Measurements from ENCODE around the gene PAIP2. TPM values are rescaled to one million over a fixed set of nuclear protein-coding genes. Genes with fewer than 3 reads are reported as not detected.

Gene PAIP2
- total and polyA plus RNA-seq, 5 donors = 125 to 183 (median 156) TPM

GRCh38 chr5:139363937-139364336 lies 22.3 kb downstream of the PAIP2 start:
- no peaks in the 10 kb centered on the region for H3K27me3 ChIP-seq (ENCODE audit: control insufficient read depth, insufficient read depth)
- DNase-seq = no peak
- ATAC-seq = peak in 1 of 2 donors; percentile 58
- H3K4me1 ChIP-seq (ENCODE audit: control insufficient read depth, insufficient read depth, low read length) = no peaks in the 10 kb centered on the region
- no peak overlapping the region for H3K4me3 ChIP-seq (ENCODE audit: low read length)
- WGBS = 77% methylated on average over 2 of the region's 2 CpGs
- H3K27ac ChIP-seq (ENCODE audit: low read length) = no peak overlapping the region
- intact Hi-C loops (cut with DNase I) = no loop called here
- H3K9me3 ChIP-seq (ENCODE audit: control insufficient read depth, low read length) = no peaks in the 10 kb centered on the region

- Histone ChIP-seq H3K4me3 (ENCODE audit: low read length) (no peak overlapping the region), H3K4me1 (ENCODE audit: control insufficient read depth, insufficient read depth, low read length) (no peaks in the 10 kb centered on the region), H3K27me3 (ENCODE audit: control insufficient read depth, insufficient read depth) (no peaks in the 10 kb centered on the region), H3K27ac (ENCODE audit: low read length) (no peak overlapping the region), H3K9me3 (ENCODE audit: control insufficient read depth, low read length) (no peaks in the 10 kb centered on the region)
- DNase-seq (no peak), ATAC-seq (no peak)
- intact Hi-C loops (cut with DNase I) = no loop called here
- 70% methylated on average over 2 of the region's 2 CpGs for WGBS
These were observed 22.8 kb downstream of the PAIP2 start for GRCh38 chr5:139364466-139364865.

DNA sequence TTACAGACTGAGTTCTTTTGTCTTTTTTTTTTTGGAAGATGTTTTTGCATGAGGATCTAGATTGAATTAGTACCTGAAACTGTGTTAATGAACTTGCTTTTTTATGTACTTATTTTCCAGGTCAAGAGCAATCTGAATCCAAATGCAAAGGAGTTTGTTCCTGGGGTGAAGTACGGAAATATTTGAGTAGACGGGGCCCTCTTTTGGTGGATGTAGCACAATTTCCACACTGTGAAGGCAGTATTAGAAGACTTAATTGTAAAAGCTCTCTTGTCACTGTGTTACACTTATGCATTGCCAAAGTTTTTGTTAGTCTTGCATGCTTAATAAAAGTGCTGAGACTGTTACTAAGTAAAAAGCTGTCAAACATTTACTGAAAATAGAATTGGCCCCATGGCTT lies 27.0 kb downstream of the PAIP2 start:
- Histone ChIP-seq H3K27ac (ENCODE audit: low read length) (no peak overlapping the region), H3K9me3 (ENCODE audit: control insufficient read depth, low read length) (no peaks in the 10 kb centered on the region), H3K27me3 (ENCODE audit: control insufficient read depth, insufficient read depth) (no peaks in the 10 kb centered on the region), H3K4me3 (ENCODE audit: low read length) (no peak overlapping the region), H3K4me1 (ENCODE audit: control insufficient read depth, insufficient read depth, low read length) (no peaks in the 10 kb centered on the region)
- no peak for ATAC-seq
- WGBS = 59% methylated on average over 2 of the region's 2 CpGs
- intact Hi-C loops (cut with DNase I) = no loop called here
- no peak for DNase-seq

DNA sequence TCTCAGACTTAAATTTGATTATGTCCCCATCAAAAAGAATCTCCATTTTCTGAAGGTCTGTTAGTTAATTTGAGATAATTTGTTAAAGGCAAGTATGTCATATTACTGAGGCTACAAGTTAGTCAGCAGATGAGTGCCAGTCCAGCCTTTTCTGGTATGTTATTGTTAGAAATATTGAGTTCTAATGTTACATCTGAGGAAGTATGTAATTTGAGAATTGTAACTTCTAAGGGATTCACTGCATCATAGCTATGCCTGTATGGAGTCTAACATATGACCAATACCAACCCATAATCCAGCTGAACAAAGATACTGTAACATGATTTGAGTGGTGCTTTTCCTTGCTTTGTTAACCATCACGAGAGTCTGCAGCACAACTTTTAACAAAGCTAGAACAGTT lies 27.5 kb downstream of the PAIP2 start:
- 91% methylated on average over 1 of the region's 1 CpG for whole genome bisulfite sequencing
- Histone ChIP-seq H3K4me1 (ENCODE audit: control insufficient read depth, insufficient read depth, low read length) (no peaks in the 10 kb centered on the region), H3K27me3 (ENCODE audit: control insufficient read depth, insufficient read depth) (no peaks in the 10 kb centered on the region), H3K4me3 (ENCODE audit: low read length) (no peak overlapping the region), H3K27ac (ENCODE audit: low read length) (no peak overlapping the region), H3K9me3 (ENCODE audit: control insufficient read depth, low read length) (no peaks in the 10 kb centered on the region)
- intact Hi-C loops (cut with DNase I) = no loop called here
- DNase-seq (no peak), ATAC-seq (no peak)

DNA sequence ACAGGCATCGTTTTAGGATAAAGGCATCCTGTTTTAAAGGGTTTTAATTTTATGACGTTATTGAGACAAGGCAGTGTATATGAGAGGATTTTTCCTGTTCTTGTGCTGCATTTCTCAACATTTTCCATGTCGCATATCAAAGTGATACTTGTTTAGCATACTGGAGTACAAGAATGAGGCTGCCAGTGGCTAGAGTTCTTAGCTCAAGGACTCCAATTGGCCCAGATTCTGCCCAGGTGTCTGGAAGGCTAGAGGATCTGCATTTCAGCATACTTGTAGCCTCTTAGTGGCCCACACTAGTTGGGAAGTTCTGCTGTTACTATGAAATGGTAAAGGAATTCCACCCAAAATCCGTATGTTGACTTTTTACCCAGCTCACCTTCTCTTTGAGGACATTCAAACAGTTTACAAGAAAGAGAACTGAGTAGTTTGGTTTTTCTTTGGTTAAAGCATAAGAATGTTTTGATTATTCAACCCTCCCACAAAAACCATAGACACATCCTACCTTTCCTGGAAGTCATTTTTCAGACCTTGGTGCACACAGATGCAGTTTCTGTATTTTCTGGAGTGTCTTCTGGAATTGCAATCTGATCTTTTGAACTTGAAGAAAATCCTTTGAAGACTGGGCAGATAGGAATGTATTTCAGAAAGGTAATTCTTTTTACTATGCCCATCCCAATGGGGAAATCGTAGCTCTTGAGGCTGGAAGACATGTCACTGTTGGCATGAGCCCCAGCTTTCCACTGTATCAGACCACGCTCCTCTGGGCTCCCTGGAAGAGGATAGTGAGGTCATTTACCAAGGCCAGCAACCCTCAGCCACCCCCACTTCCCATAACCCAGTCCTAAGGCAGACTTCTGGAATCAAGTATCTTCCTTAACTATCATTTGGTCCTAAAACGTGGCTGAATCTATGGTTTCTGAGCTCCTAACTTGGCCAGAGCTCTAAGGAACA lies 30.1 kb downstream of the PAIP2 start:
- intact Hi-C loops (cut with DNase I) = no loop called here
- H3K27me3 ChIP-seq (ENCODE audit: control insufficient read depth, insufficient read depth) = no peaks in the 10 kb centered on the region
- WGBS = 69% methylated on average over 7 of the region's 7 CpGs
- H3K4me1 ChIP-seq (ENCODE audit: control insufficient read depth, insufficient read depth, low read length) = no peaks in the 10 kb centered on the region
- DNase-seq (no peak), ATAC-seq (peak; percentile 27 to 58)
- no peak overlapping the region for H3K27ac ChIP-seq (ENCODE audit: low read length)
- no peak overlapping the region for H3K4me3 ChIP-seq (ENCODE audit: low read length)
- no peaks in the 10 kb centered on the region for H3K9me3 ChIP-seq (ENCODE audit: control insufficient read depth, low read length)

DNA sequence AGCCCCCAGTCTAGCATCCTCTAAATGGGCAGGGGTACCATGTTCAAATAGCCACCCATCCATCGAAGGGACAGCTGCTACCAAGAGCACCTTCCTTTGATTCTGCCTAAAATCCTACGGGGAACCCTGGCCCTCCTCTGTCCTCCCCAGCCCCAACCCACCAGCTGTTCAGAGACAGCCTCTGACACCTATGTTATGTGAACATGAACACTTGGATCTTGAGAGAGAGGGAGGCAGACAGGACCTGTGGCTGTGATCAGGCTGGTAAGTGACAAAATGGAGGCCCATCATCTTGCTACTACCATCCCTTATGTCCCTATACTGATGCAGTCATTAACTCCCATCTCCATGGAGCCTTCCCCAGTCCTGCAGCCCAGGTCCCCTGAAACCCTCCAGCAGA lies 33.3 kb downstream of the PAIP2 start:
- ATAC-seq = no peak
- no peak overlapping the region for H3K27ac ChIP-seq (ENCODE audit: low read length)
- 95% methylated on average over 2 of the region's 2 CpGs for WGBS
- no peak overlapping the region for H3K4me3 ChIP-seq (ENCODE audit: low read length)
- DNase-seq = no peak
- intact Hi-C loops (cut with DNase I) = no loop called here
- H3K4me1 ChIP-seq (ENCODE audit: control insufficient read depth, insufficient read depth, low read length) = no peaks in the 10 kb centered on the region
- no peaks in the 10 kb centered on the region for H3K27me3 ChIP-seq (ENCODE audit: control insufficient read depth, insufficient read depth)
- no peaks in the 10 kb centered on the region for H3K9me3 ChIP-seq (ENCODE audit: control insufficient read depth, low read length)

GRCh38 chr5:139376364-139376763 lies 34.7 kb downstream of the PAIP2 start:
- intact Hi-C loops (cut with DNase I) = no loop called here
- Histone ChIP-seq H3K9me3 (ENCODE audit: control insufficient read depth, low read length) (no peaks in the 10 kb centered on the region), H3K4me3 (ENCODE audit: low read length) (no peak overlapping the region), H3K27me3 (ENCODE audit: control insufficient read depth, insufficient read depth) (no peaks in the 10 kb centered on the region), H3K4me1 (ENCODE audit: control insufficient read depth, insufficient read depth, low read length) (no peaks in the 10 kb centered on the region), H3K27ac (ENCODE audit: low read length) (no peak overlapping the region)
- 96% methylated on average over 7 of the region's 7 CpGs for WGBS
- DNase-seq = no peak
- ATAC-seq = no peak

GRCh38 chr5:139377226-139377625 lies 35.6 kb downstream of the PAIP2 start:
- no peaks in the 10 kb centered on the region for H3K9me3 ChIP-seq (ENCODE audit: control insufficient read depth, low read length)
- intact Hi-C loops (cut with DNase I) = no loop called here
- DNase-seq = peak in 1 of 3 donors; percentile 4

GRCh38 chr5:139378101-139378825 lies 36.6 kb downstream of the PAIP2 start:
- Histone ChIP-seq H3K4me1 (ENCODE audit: control insufficient read depth, insufficient read depth, low read length) (no peaks in the 10 kb centered on the region), H3K4me3 (ENCODE audit: low read length) (no peak overlapping the region), H3K9me3 (ENCODE audit: control insufficient read depth, low read length) (no peaks in the 10 kb centered on the region), H3K27me3 (ENCODE audit: control insufficient read depth, insufficient read depth) (no peaks in the 10 kb centered on the region), H3K27ac (ENCODE audit: low read length) (no peak overlapping the region)
- intact Hi-C loops (cut with DNase I) = no loop called here
- ATAC-seq = no peak
- WGBS = 65% methylated on average over 47 of the region's 47 CpGs
- peak in 2 of 3 donors; percentile 55 to 56 for DNase-seq

More at GRCh38 chr5:139377226-139377625, 35.6 kb downstream of the PAIP2 start:
- WGBS = 82% methylated on average over 3 of the region's 3 CpGs
- Histone ChIP-seq H3K4me1 (ENCODE audit: control insufficient read depth, insufficient read depth, low read length) (no peaks in the 10 kb centered on the region), H3K4me3 (ENCODE audit: low read length) (no peak overlapping the region), H3K27ac (ENCODE audit: low read length) (no peak overlapping the region), H3K27me3 (ENCODE audit: control insufficient read depth, insufficient read depth) (no peaks in the 10 kb centered on the region)
- no peak for ATAC-seq

DNA sequence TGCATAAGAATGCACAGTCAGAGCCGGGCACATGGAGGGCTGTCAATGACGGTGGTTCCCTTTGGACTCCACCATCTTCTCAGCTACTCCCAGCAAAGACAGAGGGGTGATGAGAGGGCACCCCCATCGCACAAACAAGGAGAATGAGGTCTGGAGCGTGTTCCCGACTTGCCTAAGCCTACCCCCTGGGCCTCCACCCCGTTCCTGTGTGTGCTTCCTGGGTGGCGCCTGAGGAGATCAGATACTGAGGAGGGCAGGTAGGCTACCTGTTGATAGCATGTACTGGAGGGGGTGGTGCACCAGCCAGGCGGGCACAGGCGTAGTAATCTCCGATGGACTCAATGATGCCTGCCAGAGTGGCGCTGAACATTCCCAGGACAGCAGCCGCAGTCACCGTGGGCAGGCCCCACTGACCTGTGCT lies 37.3 kb downstream of the PAIP2 start:
- DNase-seq (peak in 2 of 3 donors; percentile 24 to 28), ATAC-seq (no peak)
- Histone ChIP-seq H3K27me3 (ENCODE audit: control insufficient read depth, insufficient read depth) (no peaks in the 10 kb centered on the region), H3K9me3 (ENCODE audit: control insufficient read depth, low read length) (no peaks in the 10 kb centered on the region), H3K27ac (ENCODE audit: low read length) (no peak overlapping the region), H3K4me3 (ENCODE audit: low read length) (no peak overlapping the region), H3K4me1 (ENCODE audit: control insufficient read depth, insufficient read depth, low read length) (no peaks in the 10 kb centered on the region)
- intact Hi-C loops (cut with DNase I) = no loop called here
- 84% methylated on average over 13 of the region's 13 CpGs for WGBS
